GM19372 (cell line): ENCODE data around the gene TCEA3.

Experiments
- ATAC-seq: cut with Tn5 transposase; IDR thresholded peaks from one replicate; pipeline ENCODE4 v1.9.1; 2021; ENCODE audit warnings: mild to moderate bottlenecking, low read depth, moderate library complexity; ENCODE audit not compliant: unreplicated experiment

The TCEA3 gene

DNA sequence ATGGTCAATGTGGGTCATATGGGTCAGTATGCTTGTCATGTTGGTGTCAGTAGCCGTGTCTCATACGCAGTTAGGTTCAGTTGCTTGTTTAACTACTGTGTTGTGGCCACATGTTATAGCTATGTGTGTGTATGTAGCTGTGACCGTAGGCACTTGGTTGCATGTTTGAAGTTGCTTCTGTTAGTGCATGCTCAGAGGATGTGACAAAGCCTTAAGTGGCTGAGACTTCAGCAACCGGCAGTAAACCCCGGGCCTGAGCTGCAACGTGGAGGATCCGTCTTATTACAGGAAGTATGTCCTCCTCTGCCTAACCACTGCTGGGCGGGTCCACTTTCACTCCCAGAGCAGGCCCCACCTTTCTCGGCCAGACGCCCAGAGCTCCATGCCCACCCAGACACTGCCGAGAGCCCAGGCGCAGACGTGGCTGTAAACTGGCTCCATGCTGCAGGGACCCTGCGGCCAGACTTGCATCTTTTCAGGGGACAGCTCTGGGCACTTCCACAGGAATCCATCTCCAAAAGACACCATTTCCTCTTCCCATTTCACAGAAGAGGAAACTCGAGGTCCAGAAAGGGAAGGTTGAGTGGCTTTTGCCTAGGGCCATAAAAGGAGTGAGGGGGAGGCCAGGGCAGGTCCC lies 2.2 kb downstream of the TCEA3 start:
- ATAC-seq, result no peak

DNA sequence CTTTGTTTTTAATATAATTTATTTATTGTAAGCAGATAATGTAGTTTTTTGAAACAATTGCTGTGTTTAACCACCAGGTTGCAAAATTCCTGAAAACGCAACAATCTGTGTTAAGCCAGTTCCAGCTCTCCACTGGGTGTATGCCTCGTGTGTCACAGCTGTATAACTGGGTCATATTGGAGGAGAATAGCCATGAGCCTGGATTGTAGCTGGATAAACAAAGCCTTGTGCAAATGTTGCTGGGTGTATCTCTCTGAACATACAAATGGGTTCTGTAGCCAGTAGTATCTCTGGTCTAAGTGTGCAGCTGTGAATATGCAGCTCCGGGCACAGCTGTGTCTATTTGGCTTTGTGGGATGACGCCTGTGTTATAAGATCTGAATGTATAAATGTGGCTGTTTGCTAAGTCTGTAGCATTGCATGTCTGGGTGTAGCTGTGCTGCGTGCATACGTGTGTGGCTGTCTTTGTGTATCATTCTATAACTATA lies 2.8 kb downstream of the TCEA3 start:
- no peak for ATAC-seq

DNA sequence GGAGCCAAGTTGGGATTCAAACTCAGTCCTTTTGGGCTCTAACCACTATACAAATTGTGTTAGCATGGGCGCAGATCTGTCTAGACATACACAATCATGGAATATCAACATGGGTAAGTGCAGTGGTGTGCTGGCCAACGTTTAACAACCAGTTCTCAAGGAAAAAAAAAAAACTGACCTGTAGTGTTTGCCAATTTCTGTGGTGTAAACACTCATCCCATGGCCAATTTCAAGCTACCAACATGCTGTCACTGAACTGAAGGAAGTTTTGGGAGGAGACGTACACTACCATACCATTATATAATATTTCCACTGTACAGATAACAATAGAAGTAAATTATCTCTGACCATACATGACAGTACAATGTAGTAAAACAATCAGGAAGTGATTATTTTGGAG lies 3.2 kb downstream of the TCEA3 start:
- ATAC-seq, result no peak

DNA sequence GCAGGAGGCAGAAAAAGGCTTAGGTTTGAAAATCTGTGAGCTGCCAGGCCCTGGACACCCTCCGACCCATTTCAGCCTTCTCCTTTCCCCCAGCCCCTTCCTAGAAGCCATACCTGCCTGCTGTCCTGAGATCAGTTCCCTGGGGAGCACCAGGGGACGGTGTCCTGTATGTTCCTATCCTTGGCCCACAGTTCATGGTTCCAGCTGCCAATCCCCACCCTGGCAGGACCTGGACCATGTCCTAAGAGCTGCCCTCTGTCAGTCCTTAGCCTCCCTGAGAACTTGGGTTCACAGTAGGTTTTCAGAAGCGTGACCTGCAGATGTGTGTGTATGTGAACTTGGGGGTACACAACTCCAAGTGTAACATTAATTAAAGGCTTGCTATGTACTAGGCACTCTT lies 3.8 kb downstream of the TCEA3 start:
- ATAC-seq, result no peak

DNA sequence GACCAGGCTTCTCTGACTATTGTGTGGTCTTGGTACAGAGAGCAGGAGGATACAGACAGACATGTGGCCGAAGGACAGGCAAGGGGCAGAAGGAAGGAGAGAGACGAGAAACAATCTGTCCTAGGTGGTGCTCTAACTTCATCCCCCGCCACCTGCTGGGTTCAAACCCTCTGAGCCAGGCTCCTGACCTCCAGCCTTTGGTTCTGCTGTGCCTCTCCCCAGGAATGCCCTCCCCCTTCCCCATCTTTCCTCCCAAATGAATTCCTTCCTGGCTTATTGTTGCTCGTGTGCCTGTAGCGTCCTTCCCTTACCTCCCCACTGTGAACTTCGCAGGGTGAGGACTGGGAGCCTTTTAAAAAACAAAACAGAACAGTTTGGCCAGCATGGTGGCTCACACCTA lies 5.4 kb downstream of the TCEA3 start:
- ATAC-seq, result no peak

DNA sequence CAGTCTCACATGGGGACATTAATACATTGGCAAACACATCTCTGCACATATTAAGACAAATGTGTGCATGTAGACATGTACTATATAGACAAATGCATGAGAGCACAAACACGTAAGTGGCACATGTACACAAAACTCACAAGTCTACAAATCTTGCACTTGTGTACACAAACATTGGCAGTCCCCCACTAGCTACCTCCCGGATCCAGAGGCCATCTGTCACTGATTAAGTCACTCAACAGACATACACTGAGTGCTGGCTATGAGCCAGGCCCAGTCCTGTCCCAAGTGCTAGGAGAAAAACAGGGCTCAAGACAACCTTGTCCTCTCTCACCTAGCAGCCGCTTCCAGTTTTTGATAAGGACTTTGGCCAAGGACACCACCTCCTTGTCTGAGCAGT lies 7.0 kb downstream of the TCEA3 start:
- ATAC-seq, result no peak

DNA sequence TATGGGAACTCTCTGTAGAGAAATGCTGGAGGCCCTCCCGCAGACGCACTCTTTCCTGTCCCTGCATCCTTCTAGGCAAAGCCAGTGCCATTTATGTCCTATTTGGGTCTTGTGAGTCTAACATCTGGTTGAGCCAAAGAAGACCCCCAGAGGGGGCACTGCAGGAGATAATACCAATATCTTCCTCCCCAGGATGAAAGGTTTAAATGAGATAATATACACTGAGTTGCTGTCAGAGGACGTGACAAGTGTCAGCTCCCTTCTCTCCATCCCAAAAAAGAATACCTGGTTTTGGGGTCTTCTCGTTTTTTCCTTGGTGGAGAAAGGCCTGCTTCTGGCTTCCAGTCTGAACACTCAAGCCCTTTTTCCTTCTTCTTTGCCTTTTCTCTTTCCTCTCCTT lies 7.6 kb downstream of the TCEA3 start:
- no peak for ATAC-seq

DNA sequence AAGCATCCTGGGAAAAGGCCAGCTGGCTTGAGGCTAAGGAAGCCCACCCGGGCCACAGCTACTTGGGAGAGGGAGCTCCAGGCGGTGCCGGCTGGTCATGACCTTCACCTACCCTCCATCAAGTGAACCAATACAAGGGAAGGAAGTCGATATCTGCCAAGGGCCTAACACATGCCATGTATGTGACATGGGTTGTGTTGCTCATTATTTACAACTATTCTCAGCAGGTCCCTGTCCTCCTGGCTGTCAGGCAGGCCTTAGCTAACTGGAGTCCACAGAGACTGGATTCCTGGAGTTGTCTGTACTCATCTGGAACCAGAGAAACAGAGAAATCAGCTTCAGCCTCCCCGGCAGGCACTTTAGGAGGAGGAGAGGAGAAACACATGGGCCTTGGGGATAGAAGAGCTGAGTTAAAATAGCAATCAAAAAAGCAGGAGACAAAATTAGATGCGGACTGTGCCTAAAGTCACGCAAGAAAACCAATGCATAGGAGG lies 15.7 kb downstream of the TCEA3 start:
- no peak for ATAC-seq

DNA sequence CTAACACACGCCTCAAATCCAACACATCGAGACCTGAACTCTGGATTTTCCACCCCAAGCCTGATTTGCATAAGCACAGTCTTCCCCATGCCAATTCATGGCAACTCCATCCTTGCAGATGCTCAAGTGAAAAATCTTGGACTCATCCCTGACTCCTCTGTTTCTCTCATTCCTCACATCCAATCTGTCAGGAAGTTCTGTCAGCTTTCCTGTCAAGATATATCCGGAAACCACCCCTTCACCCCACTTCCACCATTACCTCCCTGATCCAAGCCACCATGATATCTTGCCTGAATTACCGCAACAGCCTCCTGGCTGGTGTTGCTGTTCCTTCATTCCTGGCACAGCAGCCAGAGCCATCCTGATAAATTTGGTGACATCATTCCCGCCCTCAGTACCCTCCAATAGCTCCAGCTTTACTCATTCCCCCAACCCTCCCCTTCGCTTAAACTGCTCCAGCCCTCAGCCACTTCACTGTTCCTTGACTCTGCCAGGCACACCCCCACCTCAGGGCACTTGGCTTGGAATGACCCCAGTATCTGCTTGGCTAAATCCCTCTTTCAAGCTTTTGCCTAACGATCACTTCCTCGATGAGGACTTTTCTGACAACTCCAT lies 17.4 kb downstream of the TCEA3 start:
- no peak for ATAC-seq

DNA sequence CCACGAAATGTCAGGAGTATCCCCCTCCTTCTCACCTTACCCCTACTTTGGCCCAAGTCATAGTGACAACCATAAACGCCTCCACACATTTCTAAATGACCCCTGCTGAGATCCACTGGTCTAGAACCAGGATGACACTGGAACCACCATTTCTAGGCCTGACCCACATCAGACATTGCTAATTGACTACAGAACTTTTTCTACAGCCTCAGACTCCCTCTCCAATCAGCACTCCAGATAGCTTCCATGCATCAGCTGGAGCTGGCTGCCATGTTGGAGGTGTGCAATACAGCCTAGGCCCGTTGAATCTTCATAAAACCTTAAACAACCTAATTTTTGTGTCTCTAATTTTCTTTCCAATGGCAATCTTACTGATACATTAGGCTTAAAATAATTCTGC lies 18.6 kb downstream of the TCEA3 start:
- ATAC-seq, result no peak

DNA sequence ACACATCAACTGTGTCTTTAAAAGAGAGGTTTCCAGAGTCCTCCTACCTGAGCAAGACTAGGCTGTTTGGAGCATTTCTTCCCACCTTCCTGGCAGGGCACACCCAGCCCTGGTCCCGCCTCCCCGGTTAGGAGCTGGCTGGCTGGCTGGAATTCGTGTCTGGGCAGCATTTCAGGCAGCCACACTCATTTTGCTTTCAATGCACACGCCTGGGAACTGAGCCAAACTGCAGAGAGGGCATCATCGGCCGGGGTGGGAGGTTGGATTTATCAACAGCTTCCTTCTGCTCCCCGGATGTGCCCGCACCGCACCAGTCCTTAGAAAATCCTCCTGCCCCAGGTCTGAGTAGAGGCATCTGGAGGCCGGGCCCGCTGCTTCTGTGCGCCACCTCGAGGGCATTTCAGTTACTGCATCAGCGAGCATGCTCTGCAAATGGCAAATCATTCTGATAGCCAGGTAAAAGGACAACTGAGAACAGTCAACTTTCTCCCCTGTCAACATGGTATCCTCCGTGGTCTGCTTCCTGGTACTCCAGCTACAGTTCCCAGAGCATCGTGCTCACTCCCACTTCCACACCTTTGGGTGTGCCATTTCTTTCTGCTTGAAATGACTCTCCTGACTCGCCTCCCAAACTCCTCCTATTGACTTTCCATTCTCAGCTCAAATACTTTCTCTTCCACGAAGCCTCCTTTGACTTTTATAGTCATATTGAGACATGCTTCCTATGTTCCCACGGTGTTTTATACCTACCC lies 20.6 kb downstream of the TCEA3 start:
- ATAC-seq, result no peak

DNA sequence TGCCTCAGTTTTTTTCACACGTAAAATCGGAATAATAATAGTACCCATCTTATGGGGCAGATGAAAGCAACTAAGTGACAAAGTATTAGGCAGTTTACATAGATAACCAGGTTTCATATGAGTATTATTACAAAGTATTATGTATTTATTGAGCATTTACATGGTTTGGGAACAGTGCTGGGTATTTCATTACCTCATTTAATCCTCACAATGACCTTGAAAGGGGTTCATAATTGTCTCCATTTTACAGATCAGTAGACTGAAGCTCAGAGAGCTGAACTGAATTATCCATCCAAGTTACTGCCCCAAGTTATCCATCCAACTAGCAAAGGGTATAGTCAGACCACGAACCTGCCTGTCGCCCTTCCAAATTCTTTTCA lies 21.2 kb downstream of the TCEA3 start:
- no peak for ATAC-seq

DNA sequence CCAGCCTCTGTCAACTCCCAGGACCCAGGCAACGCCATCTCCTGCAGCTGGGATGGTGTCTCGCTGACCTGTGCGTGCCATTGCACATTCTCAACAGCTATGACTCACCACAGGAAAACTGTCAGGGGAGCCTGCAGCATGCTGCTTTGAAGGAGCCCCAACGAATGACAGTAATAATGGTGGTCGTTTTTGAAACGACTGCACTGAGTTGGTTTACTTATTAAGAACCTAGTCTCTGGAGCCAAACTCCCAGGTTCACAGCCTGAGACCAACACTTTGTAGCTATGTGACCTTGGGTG lies 21.6 kb downstream of the TCEA3 start:
- no peak for ATAC-seq

DNA sequence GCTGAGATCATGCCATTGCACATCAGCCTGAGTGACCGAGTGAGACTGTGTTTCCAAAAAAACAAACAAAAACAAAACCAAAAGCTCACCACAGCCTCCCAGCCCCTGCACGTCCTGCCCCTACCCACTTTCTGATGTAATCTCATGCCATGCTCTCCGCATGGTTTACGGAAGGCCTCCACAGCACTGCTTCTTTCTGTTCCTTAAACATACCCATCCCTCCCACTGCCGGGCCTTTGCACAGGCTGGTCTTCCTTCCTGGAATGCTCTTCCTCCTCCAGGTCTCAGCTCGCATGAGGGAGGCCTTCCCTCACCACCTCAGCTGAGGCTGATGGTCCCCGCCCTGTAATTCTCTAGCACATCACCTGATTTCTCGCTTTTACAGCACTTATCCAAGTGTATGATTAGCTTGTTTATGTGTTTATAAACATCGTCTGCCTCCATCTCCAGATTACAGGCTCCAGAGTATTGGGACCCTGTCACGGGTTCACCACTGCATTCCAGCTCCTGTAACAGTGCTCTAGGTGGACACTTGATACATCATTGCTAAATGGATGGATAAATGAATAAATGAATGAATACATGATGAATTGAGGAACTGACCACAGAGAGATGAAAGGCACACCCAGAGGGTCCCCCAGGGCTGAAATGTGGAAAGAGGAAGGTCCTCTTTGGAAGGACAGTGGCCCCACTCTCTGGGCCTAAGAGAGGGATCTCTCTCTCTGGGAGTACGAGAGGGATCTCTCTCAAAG lies 22.1 kb downstream of the TCEA3 start:
- ATAC-seq, result no peak

DNA sequence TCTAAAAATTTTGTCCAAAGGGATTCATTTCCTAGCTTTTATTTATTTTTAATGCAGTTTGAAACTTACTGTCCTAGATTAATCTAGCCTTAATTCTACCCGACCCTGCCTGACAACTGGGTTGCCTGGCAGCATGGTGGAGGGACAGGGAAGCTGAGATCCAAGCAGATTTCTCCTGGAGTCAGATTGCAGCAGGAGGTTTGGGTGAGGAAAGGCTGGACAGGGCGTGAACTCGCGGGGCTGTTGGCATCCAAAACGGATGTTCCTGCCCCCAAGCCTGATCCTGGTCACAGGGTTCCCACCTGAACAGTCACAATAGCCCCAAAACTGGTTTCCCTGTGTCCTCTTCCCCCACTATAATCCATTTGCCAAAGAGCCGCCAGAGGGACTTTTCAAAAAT lies 23.2 kb downstream of the TCEA3 start:
- no peak for ATAC-seq

DNA sequence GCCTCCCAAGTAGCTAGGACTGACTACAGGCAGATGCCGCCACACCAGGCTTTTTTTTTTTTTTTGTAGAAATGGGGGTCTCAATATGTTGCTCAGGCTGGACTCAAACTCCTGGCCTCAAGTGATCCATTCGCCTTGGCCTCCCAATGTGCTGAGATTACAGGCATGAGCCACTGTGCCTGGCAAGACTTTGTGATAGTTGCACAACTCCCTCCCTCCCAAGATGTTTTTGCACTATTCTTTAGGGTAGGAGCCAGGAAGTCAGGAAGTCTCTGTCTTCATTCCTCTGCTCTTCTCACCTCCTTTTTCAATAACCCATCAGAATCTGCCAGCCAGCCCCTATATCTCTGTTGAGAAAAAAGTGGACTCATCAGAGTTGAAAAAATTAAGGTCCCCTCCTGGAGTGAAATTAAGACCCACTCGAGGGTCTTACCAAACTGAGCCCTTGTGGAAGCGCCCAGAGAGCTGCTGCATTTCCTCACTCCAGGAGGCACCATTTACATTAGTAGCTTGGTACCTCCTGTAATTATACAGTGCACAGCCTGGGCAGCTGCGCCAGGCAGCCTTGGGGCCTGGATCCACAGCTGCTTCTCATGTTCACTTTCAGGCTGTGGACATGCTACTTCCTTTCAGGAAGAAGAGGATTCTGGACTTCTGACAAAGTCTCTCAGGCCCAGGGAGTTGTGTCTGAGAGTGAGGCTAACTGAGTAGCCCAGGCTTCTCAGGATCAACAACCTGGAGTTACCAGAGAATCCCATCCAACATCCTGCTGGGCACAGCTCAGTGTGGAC lies 24.0 kb downstream of the TCEA3 start:
- ATAC-seq, result no peak

DNA sequence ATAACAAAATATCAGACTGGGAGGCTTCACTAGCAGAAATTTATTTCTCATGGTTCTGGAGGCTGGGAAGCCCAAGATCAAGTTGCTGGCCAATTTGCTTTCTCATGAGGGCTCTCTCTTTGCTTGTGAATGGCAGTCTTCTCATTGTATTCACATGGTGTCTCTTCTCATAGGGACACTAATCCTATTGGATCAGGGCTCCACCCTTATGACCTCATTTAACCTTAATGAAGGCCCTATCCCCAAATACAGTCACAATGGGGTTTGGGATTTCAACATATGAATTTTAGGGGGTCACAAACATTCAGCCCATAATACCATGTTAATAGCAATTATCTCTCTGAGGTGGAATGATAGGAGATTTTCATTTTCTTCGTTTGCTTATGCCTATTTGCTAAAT lies 25.3 kb downstream of the TCEA3 start:
- no peak for ATAC-seq

DNA sequence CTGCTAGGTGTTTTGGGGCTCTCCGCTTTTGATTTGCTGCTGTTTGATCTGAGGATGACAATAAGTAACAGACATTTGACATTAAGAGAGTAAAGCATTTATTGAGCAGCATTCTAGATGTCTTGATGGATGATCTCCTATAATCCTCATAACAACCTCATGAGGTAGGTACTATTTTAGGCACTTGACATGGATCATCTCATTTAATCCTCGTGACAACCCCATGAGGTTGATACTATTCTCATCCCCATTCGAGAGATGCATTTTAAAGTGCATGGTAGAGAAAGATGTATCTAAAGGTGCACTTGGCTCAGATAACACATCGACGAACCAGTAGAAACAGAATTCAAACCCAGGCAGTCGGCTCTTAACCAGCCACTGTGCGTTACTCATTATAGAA lies 26.6 kb downstream of the TCEA3 start:
- ATAC-seq, result no peak

DNA sequence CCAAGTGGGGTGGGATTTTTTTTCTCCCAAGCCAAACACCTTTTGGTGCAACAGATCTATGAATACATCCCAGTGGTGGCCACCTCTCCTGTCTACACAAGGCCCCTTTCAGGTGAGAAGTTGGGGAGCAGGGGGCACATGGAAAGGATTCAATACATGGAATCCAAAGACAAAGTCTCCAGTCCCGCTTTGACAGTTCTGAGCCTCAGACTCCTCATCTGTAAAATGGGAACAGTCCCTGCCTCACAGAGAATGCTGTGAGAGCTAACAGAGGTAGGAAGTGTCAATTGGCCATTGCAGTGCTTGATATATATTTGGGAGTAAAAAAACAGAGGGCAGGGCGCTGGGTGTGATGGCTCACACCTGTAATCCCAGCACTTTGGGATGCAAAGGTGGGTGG lies 28.2 kb downstream of the TCEA3 start:
- no peak for ATAC-seq

DNA sequence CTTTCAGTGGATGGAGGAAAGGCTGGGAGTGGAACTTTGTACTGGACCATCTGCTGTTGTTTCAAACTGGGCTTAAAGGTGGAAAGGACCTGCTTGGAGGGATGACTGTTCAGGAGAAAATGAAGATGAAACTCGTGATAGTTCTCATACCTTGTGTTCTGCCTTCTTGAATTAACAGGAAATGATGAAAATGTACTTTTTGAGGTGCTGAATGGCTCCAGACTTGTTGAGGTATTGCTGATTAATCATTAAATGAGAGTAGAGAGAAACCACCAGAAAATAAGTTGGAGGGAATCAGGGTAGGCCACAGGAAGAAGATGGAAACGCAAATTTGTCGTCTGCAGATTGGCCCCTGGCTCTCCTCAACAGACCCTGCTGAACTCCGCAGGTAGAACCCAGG lies 28.7 kb downstream of the TCEA3 start:
- no peak for ATAC-seq
